IgD-negative memory B cell (primary cell): ENCODE data around the gene COTL1. TPM values are rescaled to one million over a fixed set of nuclear protein-coding genes. Genes with fewer than 3 reads are reported as not detected.

ENCODE experiments used
- H3K27ac Mint-ChIP-seq, 3 donors: one replicate each; pipeline ENCODE4 v1.8.0; 2020 to 2022; ENCODE audit warnings: mild to moderate bottlenecking in 3 of 3, mixed read lengths in 3 of 3, moderate library complexity in 1 of 3
- H3K27me3 Mint-ChIP-seq: one replicate; pipeline ENCODE4 v1.8.0; 2021; ENCODE audit warnings: mixed read lengths
- H3K36me3 Mint-ChIP-seq: one replicate; pipeline ENCODE4 v1.8.0; 2020; ENCODE audit warnings: mild to moderate bottlenecking, mixed read lengths
- H3K4me1 Mint-ChIP-seq, 3 donors: one replicate each; pipeline ENCODE4 v1.8.0; 2020 to 2022; ENCODE audit warnings: mixed read lengths in 3 of 3, mild to moderate bottlenecking in 1 of 3
- H3K4me3 Mint-ChIP-seq, 4 donors: one replicate each; pipeline ENCODE4 v1.8.0; 2020 to 2022; ENCODE audit warnings: mild to moderate bottlenecking in 4 of 4, mixed read lengths in 4 of 4, moderate library complexity in 3 of 4
- H3K9me3 Mint-ChIP-seq, 3 donors: one replicate each; pipeline ENCODE4 v1.8.0; 2020 to 2021; ENCODE audit warnings: mixed read lengths in 3 of 3, mild to moderate bottlenecking in 1 of 3
- polyA plus RNA-seq: library from polyadenylated mRNA; unstranded; fragments of 300-500 nt; fragmentation: Illumina TruSeq; gene quantifications from one replicate; pipeline ENCODE4 v1.2.3, GENCODE V29; 2021

Gene COTL1
- polyA plus RNA-seq, 1 donor from 2014 or later = 725 TPM

DNA sequence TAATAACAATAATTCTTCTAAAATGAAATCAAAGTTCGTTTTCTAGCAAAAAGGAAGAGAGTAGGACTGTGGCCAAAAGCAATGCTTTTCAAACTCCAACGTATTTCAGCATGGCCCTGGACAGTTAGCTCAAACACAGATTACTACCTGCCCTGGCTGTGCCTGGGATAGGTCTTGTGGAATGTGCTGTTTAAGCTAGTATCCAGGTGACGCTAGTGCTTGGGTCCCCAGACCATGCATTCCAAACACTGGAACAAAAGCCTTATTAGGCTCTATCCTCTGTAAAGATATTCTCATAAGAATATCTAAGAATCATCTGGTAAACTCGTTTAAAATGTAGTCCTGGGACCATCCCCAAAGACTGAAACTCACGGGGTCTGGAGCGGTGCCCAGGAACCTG lies 60.8 kb downstream of the COTL1 start:
- Mint-ChIP-seq H3K4me3 (no peak overlapping the region), H3K27me3 (peaks cover 1% of the 10 kb centered on the region), H3K27ac (no peak overlapping the region), H3K36me3 (no peaks in the 10 kb centered on the region), H3K4me1 (peaks cover 12 to 18% (median 15%) of the 10 kb centered on the region in 3 donors), H3K9me3 (no peaks in the 10 kb centered on the region)

DNA sequence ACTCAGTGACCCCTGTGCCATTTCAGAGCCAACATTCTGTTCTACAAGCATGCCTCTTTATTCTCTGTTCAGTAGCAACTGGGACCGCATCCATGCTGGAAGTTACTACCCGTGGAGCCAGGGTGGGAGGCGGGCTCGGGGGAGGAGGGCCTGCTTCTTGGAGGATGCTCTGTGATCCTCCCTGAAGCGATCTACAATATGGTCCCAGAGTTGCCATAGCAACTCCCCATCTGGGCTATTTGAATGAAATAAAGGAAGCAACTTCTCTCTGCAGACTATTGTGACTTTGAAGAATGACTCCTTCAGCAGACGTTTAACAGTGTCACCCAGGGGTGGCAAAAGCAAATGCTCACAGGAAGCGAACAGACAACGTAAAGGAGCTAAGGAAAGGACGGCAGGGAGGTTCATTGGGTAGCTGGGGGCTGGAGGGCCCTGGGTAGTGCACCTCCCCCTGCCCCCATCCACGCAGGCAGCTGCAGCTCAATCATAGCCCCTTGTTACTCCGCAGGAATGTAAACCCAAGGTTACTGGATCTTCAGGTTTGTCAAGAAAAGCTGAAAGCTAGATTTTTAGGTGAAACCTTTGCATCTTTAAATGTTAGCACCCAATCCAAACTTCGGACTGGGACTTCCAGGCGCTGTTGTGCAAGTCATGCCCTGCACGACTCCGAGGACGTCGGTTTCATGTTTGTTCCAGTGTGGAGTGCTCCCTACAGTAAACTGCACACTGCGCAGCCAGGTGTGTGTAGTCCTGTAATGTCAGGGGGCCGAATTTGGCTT lies 62.3 kb downstream of the COTL1 start:
- H3K4me3 Mint-ChIP-seq = no peak overlapping the region
- H3K4me1 Mint-ChIP-seq = peaks cover 11 to 18% (median 14%) of the 10 kb centered on the region in 3 donors
- no peak overlapping the region for H3K27ac Mint-ChIP-seq
- H3K27me3 Mint-ChIP-seq = peaks cover 1% of the 10 kb centered on the region
- H3K9me3 Mint-ChIP-seq = no peaks in the 10 kb centered on the region
- no peaks in the 10 kb centered on the region for H3K36me3 Mint-ChIP-seq

DNA sequence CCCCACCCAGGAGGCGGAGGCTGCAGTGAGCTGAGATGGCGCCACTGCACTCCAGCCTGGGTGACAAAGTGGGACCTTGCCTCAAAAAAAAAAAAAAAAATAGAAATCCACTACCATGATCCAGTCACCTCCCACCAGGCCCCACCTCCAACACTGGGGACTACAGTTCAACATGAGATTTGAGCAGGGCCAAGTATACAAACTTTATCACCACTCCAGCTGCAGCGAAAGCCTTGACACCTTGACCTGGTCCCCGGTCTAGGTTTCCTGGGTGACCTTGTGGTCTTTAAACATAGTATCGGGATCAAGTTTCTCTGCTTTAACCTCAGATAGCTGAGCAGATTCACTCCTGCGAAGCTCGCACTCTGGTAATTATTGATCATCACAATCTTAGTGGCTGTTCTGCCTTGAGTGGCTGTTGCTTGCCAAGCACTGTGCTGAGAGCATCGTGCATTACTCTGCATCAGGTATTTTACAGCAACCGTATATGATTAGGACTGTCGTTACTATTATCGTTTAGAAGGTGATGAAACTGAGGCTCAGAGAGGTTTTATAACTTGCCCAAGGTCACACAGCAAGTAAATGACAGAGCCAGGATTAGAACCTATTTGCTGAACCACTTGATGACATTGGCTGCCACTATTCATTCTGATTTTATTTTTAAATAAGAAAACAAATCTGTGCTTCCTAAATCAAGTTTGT lies 63.1 kb downstream of the COTL1 start:
- Mint-ChIP-seq H3K4me3 (no peak overlapping the region), H3K4me1 (peaks cover 10 to 13% (median 10%) of the 10 kb centered on the region in 3 donors)

DNA sequence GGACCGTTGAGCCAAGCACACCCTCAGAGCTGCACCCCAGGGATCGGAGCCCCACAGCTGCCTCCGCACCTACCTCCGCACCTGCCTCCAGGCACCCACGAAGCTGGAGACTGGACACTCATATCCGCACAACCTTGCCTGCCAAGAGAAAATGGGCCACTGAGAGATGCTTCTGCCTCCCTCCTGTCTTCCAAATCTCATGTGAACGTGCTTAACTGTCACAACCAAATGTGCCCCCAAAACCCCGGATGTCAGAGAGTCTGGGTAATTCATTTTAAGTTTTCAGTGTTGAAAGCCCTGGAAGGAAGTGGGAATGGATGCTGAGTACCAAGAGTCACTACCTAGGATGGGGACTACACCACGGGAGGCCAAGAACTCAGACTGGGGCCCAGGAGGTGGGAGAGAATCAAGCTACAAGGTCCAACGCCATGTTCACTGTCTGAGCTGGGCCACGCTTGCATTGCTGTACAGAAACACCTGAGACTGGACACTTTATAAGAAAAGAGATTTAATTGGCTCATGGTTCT lies 63.9 kb downstream of the COTL1 start:
- Mint-ChIP-seq H3K4me1 (peaks cover 10 to 13% (median 13%) of the 10 kb centered on the region in 3 donors), H3K9me3 (no peaks in the 10 kb centered on the region), H3K4me3 (peak overlapping the region in 1 of 4 donors; percentile 67), H3K27ac (peak overlapping the region in 2 of 3 donors; percentile 64 to 74), H3K36me3 (no peaks in the 10 kb centered on the region), H3K27me3 (no peaks in the 10 kb centered on the region)

More for the DNA sequence above, 63.1 kb downstream of the COTL1 start:
- peak overlapping the region in 1 of 3 donors; percentile 64 for H3K27ac Mint-ChIP-seq
- H3K36me3 Mint-ChIP-seq = no peaks in the 10 kb centered on the region
- no peaks in the 10 kb centered on the region for H3K27me3 Mint-ChIP-seq
- H3K9me3 Mint-ChIP-seq = no peaks in the 10 kb centered on the region

DNA sequence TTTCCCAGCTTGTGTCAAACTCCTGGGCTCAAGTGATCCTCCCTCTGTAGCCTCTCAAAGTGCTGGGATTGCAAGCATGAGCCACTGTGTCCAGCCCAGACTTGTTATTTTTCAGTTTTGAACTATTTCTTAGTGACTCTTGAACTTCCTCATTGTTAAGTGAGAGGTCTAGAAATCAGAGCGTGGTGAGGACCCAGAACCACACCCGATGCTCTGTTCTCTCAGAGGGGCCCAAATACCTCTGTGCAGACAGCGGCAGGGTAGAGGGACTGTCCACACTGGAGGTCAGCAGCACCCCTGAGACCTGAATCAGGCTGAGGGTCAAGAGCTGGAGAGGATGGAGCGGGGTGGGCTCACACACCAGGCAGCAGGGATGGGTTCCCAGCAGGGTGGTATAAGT lies 65.7 kb downstream of the COTL1 start:
- H3K36me3 Mint-ChIP-seq = peaks cover under 1% of the 10 kb centered on the region
- peak overlapping the region in 1 of 3 donors; percentile 80 for H3K27ac Mint-ChIP-seq
- peak overlapping the region in 2 of 4 donors; percentile 68 to 81 for H3K4me3 Mint-ChIP-seq

DNA sequence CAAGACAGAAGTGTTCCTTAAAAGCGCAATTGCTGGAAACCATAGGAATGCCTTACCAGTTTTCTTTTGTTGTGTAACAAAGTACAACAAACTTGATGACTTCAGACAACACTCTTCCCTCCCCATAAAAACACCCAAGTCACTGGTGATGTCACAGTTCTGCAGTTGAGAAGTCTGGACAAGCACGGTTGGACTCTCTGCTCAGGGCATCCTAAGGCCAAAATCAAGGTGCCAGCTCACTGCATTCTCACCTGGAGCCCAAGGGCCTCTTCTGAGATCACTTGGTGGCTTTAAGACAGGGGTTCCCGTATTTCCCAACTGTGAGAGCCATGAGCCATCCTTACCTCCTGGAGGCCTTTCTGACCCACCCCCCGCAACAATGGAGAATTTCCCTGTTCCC lies 67.8 kb downstream of the COTL1 start:
- Mint-ChIP-seq H3K4me1 (peaks cover 7 to 15% (median 13%) of the 10 kb centered on the region in 3 donors), H3K4me3 (no peak overlapping the region), H3K27ac (peak overlapping the region in 2 of 3 donors; percentile 39 to 71), H3K9me3 (no peaks in the 10 kb centered on the region), H3K36me3 (peaks cover 4% of the 10 kb centered on the region), H3K27me3 (peaks cover 3% of the 10 kb centered on the region)

More for the DNA sequence above, 65.7 kb downstream of the COTL1 start:
- no peaks in the 10 kb centered on the region for H3K27me3 Mint-ChIP-seq
- no peaks in the 10 kb centered on the region for H3K9me3 Mint-ChIP-seq
- H3K4me1 Mint-ChIP-seq = peaks cover 10 to 13% (median 13%) of the 10 kb centered on the region in 3 donors

DNA sequence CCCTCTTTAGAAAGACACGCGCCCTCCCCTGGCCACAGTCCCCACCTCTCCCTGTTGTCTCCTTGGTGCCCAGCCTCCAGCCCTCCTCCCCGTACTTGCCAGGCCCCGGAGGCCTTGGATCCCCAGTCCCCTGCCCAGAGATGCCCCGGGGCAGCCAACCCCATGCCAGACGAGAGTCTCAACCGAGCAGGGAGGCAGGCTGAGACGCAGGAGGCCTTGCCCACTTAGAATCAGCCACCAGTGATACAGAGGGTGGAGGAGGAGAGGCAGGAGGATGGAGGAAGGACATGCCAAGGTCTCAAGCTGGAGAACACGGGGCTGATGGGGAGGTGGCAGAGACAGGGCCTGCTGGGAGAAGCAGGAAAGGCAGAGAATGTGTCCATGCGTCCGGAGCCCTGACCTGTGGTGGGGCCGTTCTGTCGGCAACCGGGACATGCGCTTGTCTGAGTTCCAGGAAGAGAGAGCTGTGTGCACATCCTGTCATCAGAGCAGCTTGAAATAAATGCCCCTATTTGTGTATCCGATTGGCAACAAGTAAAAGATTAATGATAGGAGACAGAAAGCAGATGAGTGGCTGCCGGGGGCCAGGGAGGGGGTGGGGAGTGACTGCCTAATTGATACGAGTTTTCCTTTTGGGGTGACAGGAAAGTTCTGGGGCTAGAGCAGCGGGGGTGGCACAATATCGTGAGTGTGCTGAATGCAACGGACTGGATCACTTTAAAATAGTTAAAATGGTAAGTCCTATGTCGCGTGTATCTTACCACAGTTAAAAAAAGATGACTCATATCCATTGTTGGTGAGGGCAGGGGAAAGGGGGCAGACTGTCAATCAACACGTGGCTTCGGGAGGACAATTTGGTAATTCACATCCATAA lies 68.7 kb downstream of the COTL1 start:
- peak overlapping the region in 2 of 4 donors; percentile 59 to 92 for H3K4me3 Mint-ChIP-seq
- no peaks in the 10 kb centered on the region for H3K9me3 Mint-ChIP-seq
- peak overlapping the region in 1 of 3 donors; percentile 19 for H3K27ac Mint-ChIP-seq
- peaks cover 8% of the 10 kb centered on the region for H3K27me3 Mint-ChIP-seq
- H3K4me1 Mint-ChIP-seq = peaks cover 9 to 17% (median 13%) of the 10 kb centered on the region in 3 donors
- peaks cover 4% of the 10 kb centered on the region for H3K36me3 Mint-ChIP-seq

DNA sequence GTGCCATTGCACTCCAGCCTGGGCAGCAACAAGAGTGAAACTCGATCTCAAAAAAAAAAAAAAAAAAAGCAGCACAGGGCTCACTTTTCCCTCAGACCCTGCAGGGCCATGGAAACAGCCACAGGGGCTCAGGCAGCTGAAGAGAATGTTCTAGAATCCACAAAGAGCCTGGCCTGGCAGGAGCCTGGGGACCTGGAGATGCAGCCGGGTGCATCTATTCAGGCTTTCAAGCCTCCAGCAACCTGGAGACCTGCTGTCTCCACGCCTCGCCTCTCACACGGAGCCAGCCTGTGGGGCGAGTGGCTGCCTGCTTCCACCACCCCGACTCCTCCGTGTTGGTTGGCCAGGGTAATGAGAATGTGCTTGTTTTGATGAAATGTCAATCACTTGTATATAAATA lies 69.4 kb downstream of the COTL1 start:
- H3K9me3 Mint-ChIP-seq = no peaks in the 10 kb centered on the region
- peaks cover 10 to 21% (median 12%) of the 10 kb centered on the region in 3 donors for H3K4me1 Mint-ChIP-seq
- no peak overlapping the region for H3K27ac Mint-ChIP-seq
- H3K27me3 Mint-ChIP-seq = peaks cover 9% of the 10 kb centered on the region
- no peak overlapping the region for H3K4me3 Mint-ChIP-seq
- H3K36me3 Mint-ChIP-seq = peaks cover 4% of the 10 kb centered on the region

DNA sequence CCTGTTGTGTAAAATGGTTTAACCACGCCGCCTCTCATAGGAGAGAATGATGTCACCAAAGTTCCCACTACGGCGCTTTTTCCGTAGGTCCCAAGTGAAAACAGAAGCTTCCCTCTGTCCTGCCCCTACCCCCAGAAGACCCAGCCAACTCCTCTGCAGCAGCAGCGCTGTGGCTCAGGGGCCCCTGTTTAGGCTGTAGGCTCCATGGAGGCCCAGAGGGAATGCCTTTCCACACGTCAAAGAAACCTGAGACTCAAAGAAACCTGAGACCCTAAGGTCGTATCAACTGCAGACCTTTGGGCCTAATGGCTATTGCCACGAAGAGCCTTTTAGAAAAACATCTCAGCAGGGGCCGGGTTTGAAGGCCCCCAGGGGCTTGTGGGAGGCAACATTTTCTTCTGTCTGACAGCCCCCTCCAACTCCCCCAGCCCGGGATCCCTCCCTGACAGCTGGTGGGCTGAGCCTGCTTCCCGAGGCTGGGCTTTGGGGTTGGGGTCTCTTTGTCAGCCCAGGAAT lies 70.3 kb downstream of the COTL1 start:
- Mint-ChIP-seq H3K27me3 (peaks cover 9% of the 10 kb centered on the region), H3K27ac (no peak overlapping the region), H3K9me3 (no peaks in the 10 kb centered on the region), H3K4me1 (peaks cover 8 to 21% (median 10%) of the 10 kb centered on the region in 3 donors), H3K36me3 (peaks cover 4% of the 10 kb centered on the region), H3K4me3 (no peak overlapping the region)

DNA sequence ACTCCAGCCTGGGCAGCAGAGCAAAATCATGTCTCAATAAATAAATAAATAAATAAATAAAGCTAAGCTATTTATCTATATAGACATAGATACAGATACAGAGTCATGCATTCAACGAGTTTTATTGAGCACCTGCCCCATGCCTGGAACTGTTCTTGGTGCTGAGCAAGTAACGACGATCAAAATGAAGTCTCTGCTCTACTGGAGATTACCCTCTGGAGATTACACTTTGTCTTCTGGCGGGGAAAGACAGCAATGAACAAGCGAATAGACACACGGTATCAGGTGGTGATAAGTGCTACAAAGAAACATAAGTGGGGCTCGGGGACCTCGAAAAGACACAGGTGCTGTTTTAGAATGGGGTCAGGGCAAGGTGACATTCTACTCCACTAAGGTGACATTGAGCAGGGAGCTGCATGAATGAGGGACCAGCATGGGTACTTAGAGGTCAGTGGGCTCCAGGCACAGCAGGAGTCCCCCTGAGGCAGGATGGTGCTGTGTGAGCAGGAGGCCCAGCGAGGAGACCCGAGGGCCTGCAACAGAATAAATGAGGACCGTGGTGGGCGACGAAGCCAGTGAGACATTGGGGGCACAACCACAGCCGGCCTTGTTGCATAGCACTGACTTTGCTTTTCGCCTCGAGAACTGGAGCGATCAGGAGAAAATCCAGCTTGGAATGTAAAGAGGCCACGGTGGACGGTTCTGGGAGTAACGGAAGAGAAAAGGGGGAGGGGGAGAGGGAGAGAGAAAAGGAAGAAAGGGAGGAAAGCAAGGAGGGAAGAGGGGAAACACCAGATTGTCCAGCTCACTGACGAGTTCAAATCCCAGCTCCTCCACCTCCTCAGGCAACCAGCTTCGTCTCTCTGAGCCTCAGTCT lies 71.0 kb downstream of the COTL1 start:
- Mint-ChIP-seq H3K36me3 (peaks cover 4% of the 10 kb centered on the region), H3K27me3 (peaks cover 9% of the 10 kb centered on the region), H3K9me3 (no peaks in the 10 kb centered on the region), H3K27ac (peak overlapping the region in 2 of 3 donors; percentile 11 to 65), H3K4me1 (peaks cover 5 to 15% (median 7%) of the 10 kb centered on the region in 3 donors), H3K4me3 (no peak overlapping the region)

DNA sequence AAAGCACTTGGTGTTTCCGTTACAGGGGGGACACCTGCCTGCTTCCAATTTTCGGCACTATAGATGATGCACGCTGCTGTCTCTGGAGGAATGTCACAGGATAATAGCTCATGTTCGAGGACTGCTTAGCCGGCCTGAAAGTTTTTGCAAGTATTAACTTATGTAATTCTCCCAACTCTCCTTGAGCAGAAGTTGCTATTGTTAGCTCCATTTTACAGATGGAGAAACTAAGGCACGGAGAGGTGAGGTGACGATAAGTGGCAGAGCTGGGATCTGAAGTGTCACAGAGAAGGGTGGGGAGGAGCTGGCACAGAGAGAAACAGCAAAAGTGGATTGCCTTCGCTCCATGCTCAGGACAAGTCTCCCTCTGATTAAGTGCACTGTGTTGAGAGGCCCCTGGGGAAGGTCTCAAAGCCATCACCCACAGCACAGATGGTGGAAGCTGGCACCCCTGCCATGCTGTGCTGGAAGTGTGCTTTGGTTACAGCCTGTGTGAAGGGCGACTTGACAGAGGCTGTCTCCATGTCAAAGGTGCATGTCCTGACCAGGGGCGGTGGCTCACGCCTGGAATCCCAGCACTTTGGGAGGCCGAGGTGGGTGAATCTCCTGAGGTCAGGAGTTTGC lies 72.7 kb downstream of the COTL1 start:
- Mint-ChIP-seq H3K4me1 (peaks cover 3 to 11% (median 5%) of the 10 kb centered on the region in 3 donors), H3K4me3 (peak overlapping the region in 1 of 4 donors; percentile 13), H3K27ac (no peak overlapping the region), H3K27me3 (peaks cover 9% of the 10 kb centered on the region), H3K36me3 (peaks cover 4% of the 10 kb centered on the region), H3K9me3 (no peaks in the 10 kb centered on the region)

DNA sequence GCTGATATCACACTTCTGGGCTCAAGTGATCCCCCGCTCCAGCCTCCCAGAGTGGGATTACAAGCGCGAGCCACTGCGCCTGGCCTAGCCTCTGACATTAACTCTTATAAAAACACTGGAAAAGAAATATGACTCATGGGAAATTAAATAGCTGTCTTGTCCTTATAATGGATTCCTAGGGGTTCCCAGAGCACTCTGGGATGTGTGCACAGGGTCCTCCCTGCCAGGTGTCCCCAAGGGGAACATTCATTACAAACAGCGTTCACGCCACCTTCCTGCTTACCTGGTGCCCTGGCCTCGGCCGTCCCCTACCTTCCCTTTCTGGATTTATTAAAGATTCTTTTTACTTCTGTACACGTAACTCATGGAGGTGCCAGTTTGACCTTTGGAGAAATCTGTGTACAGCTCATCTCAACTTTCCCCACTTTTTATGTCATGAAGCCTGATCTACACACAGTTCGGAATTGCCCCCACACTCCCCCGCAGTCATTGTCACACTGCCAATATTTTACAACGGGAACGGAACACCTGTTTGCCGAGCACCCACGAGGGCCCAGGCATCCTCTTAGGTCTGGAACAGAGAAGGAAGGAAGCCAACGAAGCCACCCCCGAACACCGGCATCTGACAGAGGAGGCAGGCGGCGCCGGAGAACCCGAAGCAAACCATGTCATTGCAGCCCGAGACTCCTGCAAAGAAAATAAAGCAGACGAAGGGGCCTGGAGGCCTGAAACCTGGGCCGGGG lies 73.7 kb downstream of the COTL1 start:
- peak overlapping the region in 1 of 3 donors; percentile 24 for H3K27ac Mint-ChIP-seq
- peaks cover 3 to 8% (median 5%) of the 10 kb centered on the region in 3 donors for H3K4me1 Mint-ChIP-seq

More for the DNA sequence above, 73.7 kb downstream of the COTL1 start:
- H3K36me3 Mint-ChIP-seq = peaks cover 6% of the 10 kb centered on the region
- H3K9me3 Mint-ChIP-seq = no peaks in the 10 kb centered on the region
- H3K4me3 Mint-ChIP-seq = peak overlapping the region in 1 of 4 donors; percentile 73
- H3K27me3 Mint-ChIP-seq = peaks cover 9% of the 10 kb centered on the region
